Erythroblast (primary cell): Measurements from ENCODE around the gene PEAR1.

ENCODE experiments used
- GATA1 ChIP-seq: IDR thresholded peaks from 2 replicates; pipeline ENCODE4 v1.6.1; 2011; ENCODE audit warnings: low read depth, mild to moderate bottlenecking, control low read depth, low read length, moderate library complexity
- POLR2A ChIP-seq: IDR thresholded peaks from 2 replicates; pipeline ENCODE4 v1.6.1; 2011; ENCODE audit warnings: mild to moderate bottlenecking, low read length

GRCh38 chr1:156926175-156926574 is 32.7 kb downstream of the PEAR1 start:
- TF ChIP-seq POLR2A (no peak), GATA1 (no peak)
